Activated T-helper 1 cell treated with anti-CD3 and anti-CD28 coated beads, Interleukin-12 subunit alpha, Interleukin-12 subunit beta, Interleukin-2, Interleukin-4 antibody, amounts not matched to agents 30 ng/mL and 10 ng/mL and 1 ng/mL, durations not matched to agents 14 hours and 24 hours and 36 hours (primary cell): ENCODE data around the gene DCC. TPM values are rescaled to one million over a fixed set of nuclear protein-coding genes. Genes with fewer than 3 reads are reported as not detected.

Source experiments
- DNase-seq: peaks from one replicate; pipeline ENCODE4 v3.0.0; 2021; ENCODE audit warnings: low spot score
- H3K27ac Mint-ChIP-seq: one replicate; pipeline ENCODE4 v1.8.0; 2021; ENCODE audit warnings: mild to moderate bottlenecking, mixed read lengths
- H3K27me3 Mint-ChIP-seq: one replicate; pipeline ENCODE4 v1.8.0; 2022; ENCODE audit warnings: mild to moderate bottlenecking, moderate library complexity, mixed read lengths; ENCODE audit not compliant: insufficient read depth
- H3K36me3 Mint-ChIP-seq: one replicate; pipeline ENCODE4 v1.8.0; 2021; ENCODE audit warnings: low read depth, mixed read lengths
- H3K4me1 Mint-ChIP-seq: one replicate; pipeline ENCODE4 v1.8.0; 2021; ENCODE audit warnings: low read depth, mixed read lengths
- H3K4me3 Mint-ChIP-seq: one replicate; pipeline ENCODE4 v1.8.0; 2021; ENCODE audit warnings: mild to moderate bottlenecking, moderate library complexity, mixed read lengths
- H3K9me3 Mint-ChIP-seq: one replicate; pipeline ENCODE4 v1.8.0; 2021; ENCODE audit warnings: mixed read lengths
- intact Hi-C: fragments of 100-400 bp; cut with micrococcal nuclease; formaldehyde crosslinking; loops from one replicate; pipeline ENCODE4 v1.15.1; 2024
- total RNA-seq: library from RNA; stranded (reverse); gene quantifications from 2 replicates; pipeline ENCODE4 v1.2.3, GENCODE V29; 2022

The DCC gene
- total RNA-seq, 1 donor from 2014 or later = not detected

DNA sequence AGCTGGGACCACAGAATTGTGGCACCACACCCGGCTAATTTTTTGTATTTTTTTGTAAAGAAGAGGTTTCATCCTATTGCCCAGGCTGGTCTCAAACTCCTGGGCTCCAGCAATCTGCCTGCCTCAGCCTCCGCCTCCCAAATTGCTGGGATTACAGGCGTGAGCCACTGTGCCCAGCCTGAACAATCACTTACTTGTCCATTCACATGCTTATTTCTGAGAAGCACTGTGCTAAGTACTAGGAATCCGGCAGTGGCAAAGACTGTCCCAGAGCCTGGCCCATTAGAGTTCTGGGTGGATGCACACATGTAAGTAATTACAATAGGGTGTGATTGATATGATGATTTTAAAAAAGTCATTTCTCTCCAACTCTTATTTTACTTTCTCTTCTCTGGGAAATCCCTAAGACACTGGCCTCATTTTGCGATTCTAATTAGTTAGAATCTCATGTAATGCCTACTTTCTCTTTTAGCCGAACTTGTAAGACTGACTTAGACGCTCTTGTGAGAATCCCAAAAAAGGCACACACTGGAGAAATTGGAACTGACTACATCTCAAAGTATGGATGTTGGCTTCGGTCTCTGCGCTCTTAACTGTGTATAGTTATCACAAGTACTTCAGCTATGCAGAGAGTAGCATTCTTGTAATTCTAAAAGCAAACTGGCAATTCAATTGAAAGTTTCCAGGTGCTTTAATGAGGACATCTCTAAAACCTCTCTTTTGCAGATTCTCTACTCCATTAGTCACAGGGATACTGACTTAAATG, 567.7 kb downstream of the DCC start:
- no peak for DNase-seq
- intact Hi-C loops = no loop called here
- H3K27me3 Mint-ChIP-seq = no peaks in the 10 kb centered on the region
- no peaks in the 10 kb centered on the region for H3K9me3 Mint-ChIP-seq
- no peaks in the 10 kb centered on the region for H3K4me1 Mint-ChIP-seq
- H3K27ac Mint-ChIP-seq = no peak overlapping the region
- H3K4me3 Mint-ChIP-seq = no peak overlapping the region
- no peaks in the 10 kb centered on the region for H3K36me3 Mint-ChIP-seq

DNA sequence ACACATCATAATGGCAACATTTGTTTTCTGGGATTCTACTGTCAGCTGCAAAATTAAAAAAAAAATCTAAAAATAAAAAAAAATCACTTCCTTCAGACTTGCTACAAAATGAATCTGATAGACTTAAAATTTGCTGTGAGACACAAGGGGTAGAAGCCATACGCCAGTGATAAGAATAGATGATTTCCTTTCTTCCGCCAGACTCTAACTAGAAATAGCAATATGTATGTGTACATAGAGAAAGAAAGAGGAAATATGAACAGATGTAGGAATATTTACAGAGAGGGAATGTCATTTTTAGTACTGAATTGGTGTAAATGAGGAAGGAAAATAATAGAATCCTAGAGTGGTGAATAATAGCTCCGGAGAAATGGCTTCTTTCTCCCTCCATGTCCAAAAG, 574.2 kb downstream of the DCC start:
- no peaks in the 10 kb centered on the region for H3K4me1 Mint-ChIP-seq
- no peaks in the 10 kb centered on the region for H3K27me3 Mint-ChIP-seq
- H3K27ac Mint-ChIP-seq = no peak overlapping the region
- H3K9me3 Mint-ChIP-seq = no peaks in the 10 kb centered on the region
- no peak overlapping the region for H3K4me3 Mint-ChIP-seq
- no peak for DNase-seq
- intact Hi-C loops = no loop called here
- no peaks in the 10 kb centered on the region for H3K36me3 Mint-ChIP-seq

- intact Hi-C loops = no loop called here
- Mint-ChIP-seq H3K36me3 (no peaks in the 10 kb centered on the region), H3K27ac (no peak overlapping the region), H3K27me3 (no peaks in the 10 kb centered on the region), H3K4me3 (no peak overlapping the region), H3K9me3 (peaks cover 8% of the 10 kb centered on the region), H3K4me1 (no peaks in the 10 kb centered on the region)
- no peak for DNase-seq
These were observed 580.7 kb downstream of the DCC start for GRCh38 chr18:52920665-52921064.

- Mint-ChIP-seq H3K36me3 (no peaks in the 10 kb centered on the region), H3K27ac (no peak overlapping the region), H3K4me1 (no peaks in the 10 kb centered on the region), H3K9me3 (no peaks in the 10 kb centered on the region), H3K27me3 (no peaks in the 10 kb centered on the region), H3K4me3 (no peak overlapping the region)
- DNase-seq = no peak
- intact Hi-C loops = no loop called here
These were observed 593.4 kb downstream of the DCC start for GRCh38 chr18:52933356-52933755.

GRCh38 chr18:52936931-52937330, 596.9 kb downstream of the DCC start:
- Mint-ChIP-seq H3K9me3 (no peaks in the 10 kb centered on the region), H3K27me3 (no peaks in the 10 kb centered on the region), H3K36me3 (no peaks in the 10 kb centered on the region), H3K4me3 (no peak overlapping the region), H3K4me1 (no peaks in the 10 kb centered on the region), H3K27ac (no peak overlapping the region)
- intact Hi-C loops = no loop called here
- DNase-seq = no peak

GRCh38 chr18:52937840-52938239, 597.8 kb downstream of the DCC start:
- no peak overlapping the region for H3K4me3 Mint-ChIP-seq
- intact Hi-C loops = no loop called here
- no peak for DNase-seq
- no peak overlapping the region for H3K27ac Mint-ChIP-seq
- no peaks in the 10 kb centered on the region for H3K36me3 Mint-ChIP-seq
- H3K4me1 Mint-ChIP-seq = no peaks in the 10 kb centered on the region
- H3K9me3 Mint-ChIP-seq = no peaks in the 10 kb centered on the region
- no peaks in the 10 kb centered on the region for H3K27me3 Mint-ChIP-seq

DNA sequence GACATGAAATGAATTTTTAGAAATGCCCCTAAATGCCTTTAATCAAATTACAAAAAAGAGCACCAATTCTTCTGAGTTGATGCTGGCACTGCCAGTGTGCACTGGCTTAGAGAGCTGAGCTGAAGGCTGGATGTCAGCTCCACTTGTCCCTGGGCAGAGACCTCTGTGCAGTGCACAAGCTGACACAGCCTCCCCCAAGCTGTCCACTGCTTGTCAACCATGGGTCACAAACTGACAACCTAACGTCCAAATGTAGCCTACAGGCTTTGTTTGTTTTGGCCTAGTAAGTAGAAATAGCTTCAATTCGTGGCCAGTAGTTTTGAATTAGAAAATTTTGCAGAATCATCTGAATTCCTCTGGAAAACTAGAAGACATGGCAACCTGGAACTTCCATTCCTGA, 605.6 kb downstream of the DCC start:
- no peak overlapping the region for H3K27ac Mint-ChIP-seq
- H3K36me3 Mint-ChIP-seq = no peaks in the 10 kb centered on the region
- no peak overlapping the region for H3K4me3 Mint-ChIP-seq
- no peaks in the 10 kb centered on the region for H3K4me1 Mint-ChIP-seq
- H3K27me3 Mint-ChIP-seq = no peaks in the 10 kb centered on the region
- DNase-seq = no peak
- no peaks in the 10 kb centered on the region for H3K9me3 Mint-ChIP-seq
- intact Hi-C loops = no loop called here

- intact Hi-C loops = no loop called here
- H3K27me3 Mint-ChIP-seq = no peaks in the 10 kb centered on the region
- DNase-seq = no peak
- H3K9me3 Mint-ChIP-seq = no peaks in the 10 kb centered on the region
- no peak overlapping the region for H3K27ac Mint-ChIP-seq
- H3K36me3 Mint-ChIP-seq = no peaks in the 10 kb centered on the region
- no peaks in the 10 kb centered on the region for H3K4me1 Mint-ChIP-seq
- H3K4me3 Mint-ChIP-seq = no peak overlapping the region
These were observed 609.0 kb downstream of the DCC start for GRCh38 chr18:52948868-52949444.

DNA sequence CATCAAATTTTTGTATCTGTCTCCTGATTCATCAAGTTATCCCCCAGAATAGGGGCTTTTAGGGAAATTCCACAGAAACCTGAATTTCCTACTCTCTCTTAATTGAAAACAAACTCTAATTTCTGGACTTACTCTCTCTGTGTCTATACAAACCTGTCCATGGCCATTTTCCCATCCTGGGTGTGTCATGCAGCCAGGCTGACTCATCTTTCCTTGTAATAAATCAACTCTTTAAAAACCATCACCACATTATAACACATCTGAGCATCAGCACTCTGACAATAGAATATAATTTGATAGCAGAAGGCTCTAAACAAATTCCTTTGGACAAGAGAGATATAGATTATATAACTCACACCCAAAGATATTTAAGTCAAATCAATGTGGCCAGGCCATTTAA, 610.2 kb downstream of the DCC start:
- Mint-ChIP-seq H3K9me3 (no peaks in the 10 kb centered on the region), H3K4me3 (no peak overlapping the region), H3K4me1 (no peaks in the 10 kb centered on the region), H3K27me3 (no peaks in the 10 kb centered on the region), H3K27ac (no peak overlapping the region), H3K36me3 (no peaks in the 10 kb centered on the region)
- intact Hi-C loops = no loop called here
- no peak for DNase-seq

GRCh38 chr18:52953387-52953786, 613.4 kb downstream of the DCC start:
- Mint-ChIP-seq H3K36me3 (no peaks in the 10 kb centered on the region), H3K9me3 (peaks cover 6% of the 10 kb centered on the region), H3K27ac (no peak overlapping the region), H3K4me1 (no peaks in the 10 kb centered on the region), H3K27me3 (no peaks in the 10 kb centered on the region), H3K4me3 (no peak overlapping the region)
- intact Hi-C loops = no loop called here
- DNase-seq = no peak

- H3K9me3 Mint-ChIP-seq = no peaks in the 10 kb centered on the region
- DNase-seq = no peak
- H3K27me3 Mint-ChIP-seq = no peaks in the 10 kb centered on the region
- H3K4me3 Mint-ChIP-seq = no peak overlapping the region
- intact Hi-C loops = no loop called here
- no peak overlapping the region for H3K27ac Mint-ChIP-seq
- H3K4me1 Mint-ChIP-seq = no peaks in the 10 kb centered on the region
- no peaks in the 10 kb centered on the region for H3K36me3 Mint-ChIP-seq
These were observed 623.5 kb downstream of the DCC start for GRCh38 chr18:52963481-52963880.

DNA sequence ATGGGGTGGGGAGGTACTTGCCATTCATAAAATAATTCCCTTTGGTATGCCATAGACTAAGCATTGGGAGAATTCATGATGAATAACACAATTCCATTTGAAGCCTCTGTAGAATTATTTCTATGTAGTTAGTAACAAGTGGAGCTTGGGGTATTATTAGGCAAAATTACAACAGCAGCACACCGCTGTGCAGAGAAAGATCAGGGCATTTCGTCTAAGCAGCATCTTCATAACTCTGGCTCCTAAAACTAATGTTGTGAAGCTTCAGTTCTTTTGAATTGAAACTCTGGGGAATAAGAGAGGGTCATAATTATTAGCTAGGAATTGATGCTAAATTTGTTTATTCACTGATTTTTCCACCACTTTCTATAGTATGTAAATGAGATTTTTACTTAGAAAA, 630.7 kb downstream of the DCC start:
- no peaks in the 10 kb centered on the region for H3K27me3 Mint-ChIP-seq
- H3K27ac Mint-ChIP-seq = no peak overlapping the region
- no peaks in the 10 kb centered on the region for H3K4me1 Mint-ChIP-seq
- peaks cover 4% of the 10 kb centered on the region for H3K9me3 Mint-ChIP-seq
- no peak for DNase-seq
- H3K36me3 Mint-ChIP-seq = no peaks in the 10 kb centered on the region
- H3K4me3 Mint-ChIP-seq = no peak overlapping the region
- intact Hi-C loops = no loop called here

DNA sequence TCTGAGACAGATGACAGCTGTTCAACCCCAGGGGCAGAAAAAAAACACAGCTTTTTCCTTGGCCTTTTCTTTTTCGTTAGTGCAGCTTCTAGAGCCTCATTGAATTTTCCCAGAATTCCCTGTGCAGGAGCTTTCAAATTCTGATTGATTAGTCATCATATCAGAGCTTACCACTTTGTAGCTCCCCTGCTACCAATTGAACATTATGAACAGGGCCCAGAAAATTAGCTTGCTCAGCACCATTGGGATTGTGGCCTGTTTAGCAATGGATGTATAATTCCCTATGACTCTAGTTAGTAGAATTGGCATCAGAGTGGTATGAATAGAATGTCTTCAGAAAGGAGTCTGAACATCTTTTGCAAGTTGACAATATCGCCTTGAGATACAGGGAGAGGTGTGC, 631.1 kb downstream of the DCC start:
- no peak for DNase-seq
- no peaks in the 10 kb centered on the region for H3K27me3 Mint-ChIP-seq
- no peak overlapping the region for H3K4me3 Mint-ChIP-seq
- peaks cover 4% of the 10 kb centered on the region for H3K9me3 Mint-ChIP-seq
- intact Hi-C loops = no loop called here
- no peaks in the 10 kb centered on the region for H3K4me1 Mint-ChIP-seq
- no peak overlapping the region for H3K27ac Mint-ChIP-seq
- no peaks in the 10 kb centered on the region for H3K36me3 Mint-ChIP-seq

DNA sequence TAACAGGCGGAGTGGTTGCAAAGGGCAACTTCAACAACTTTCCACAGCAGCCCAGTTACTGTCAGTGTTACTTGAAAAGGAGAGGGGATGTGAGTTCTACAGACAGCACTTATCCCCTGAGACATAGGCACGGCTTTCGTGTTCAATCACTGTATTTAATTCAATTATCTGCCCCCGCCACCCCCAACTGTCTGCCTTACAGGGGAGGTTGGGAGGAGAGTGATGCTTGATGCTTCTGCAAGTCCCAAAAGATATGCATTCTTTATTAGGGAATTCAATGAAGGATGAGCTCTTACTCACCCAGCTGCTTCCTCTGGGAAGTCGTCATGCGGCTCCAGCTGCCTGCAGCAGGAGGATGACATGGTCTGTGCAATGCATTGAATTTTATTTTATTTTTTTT, 639.9 kb downstream of the DCC start:
- no peaks in the 10 kb centered on the region for H3K4me1 Mint-ChIP-seq
- no peaks in the 10 kb centered on the region for H3K36me3 Mint-ChIP-seq
- H3K27me3 Mint-ChIP-seq = no peaks in the 10 kb centered on the region
- no peaks in the 10 kb centered on the region for H3K9me3 Mint-ChIP-seq
- intact Hi-C loops = no loop called here
- H3K27ac Mint-ChIP-seq = no peak overlapping the region
- DNase-seq = no peak
- no peak overlapping the region for H3K4me3 Mint-ChIP-seq
